ENCODE measurements around the gene EXOC6B.
A peak's percentile ranks its signal among the peaks of the same experiment; 100 is the strongest.

Gene EXOC6B

GRCh38 chr2:72750466-72750865, 75.4 kb downstream of the EXOC6B start:
- TF ChIP-seq, protein P1, sequence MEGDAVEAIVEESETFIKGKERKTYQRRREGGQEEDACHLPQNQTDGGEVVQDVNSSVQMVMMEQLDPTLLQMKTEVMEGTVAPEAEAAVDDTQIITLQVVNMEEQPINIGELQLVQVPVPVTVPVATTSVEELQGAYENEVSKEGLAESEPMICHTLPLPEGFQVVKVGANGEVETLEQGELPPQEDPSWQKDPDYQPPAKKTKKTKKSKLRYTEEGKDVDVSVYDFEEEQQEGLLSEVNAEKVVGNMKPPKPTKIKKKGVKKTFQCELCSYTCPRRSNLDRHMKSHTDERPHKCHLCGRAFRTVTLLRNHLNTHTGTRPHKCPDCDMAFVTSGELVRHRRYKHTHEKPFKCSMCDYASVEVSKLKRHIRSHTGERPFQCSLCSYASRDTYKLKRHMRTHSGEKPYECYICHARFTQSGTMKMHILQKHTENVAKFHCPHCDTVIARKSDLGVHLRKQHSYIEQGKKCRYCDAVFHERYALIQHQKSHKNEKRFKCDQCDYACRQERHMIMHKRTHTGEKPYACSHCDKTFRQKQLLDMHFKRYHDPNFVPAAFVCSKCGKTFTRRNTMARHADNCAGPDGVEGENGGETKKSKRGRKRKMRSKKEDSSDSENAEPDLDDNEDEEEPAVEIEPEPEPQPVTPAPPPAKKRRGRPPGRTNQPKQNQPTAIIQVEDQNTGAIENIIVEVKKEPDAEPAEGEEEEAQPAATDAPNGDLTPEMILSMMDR (IDR thresholded peaks at IDR 0.05; ENCODE audit: insufficient read depth, low read depth, low read length, missing control alignments), result no peak
- H3K4me3 ChIP-seq (ENCODE audit: low read depth, low read length), result no peak overlapping the region
- no peak for DNase-seq (ENCODE audit: low read depth)

DNA sequence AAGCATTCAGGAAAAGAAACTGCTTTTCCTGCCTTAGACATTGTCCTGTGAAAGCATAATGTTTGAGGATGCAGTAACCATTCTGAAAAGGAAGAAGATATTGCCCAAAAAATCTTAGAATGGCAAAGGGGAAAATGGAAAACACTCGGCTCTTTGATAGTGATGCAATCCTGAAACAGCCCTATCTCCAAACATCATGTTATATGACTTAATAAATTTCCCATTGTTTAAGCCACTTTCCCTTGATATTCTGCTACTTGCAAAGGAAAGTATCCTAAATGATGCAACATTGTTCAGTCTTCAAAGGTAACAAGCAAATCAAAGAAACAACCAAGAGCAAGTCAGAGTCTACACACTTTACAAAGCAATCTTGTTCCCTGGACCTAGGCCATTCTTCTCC, 78.5 kb downstream of the EXOC6B start:
- no peak for DNase-seq (ENCODE audit: low read depth)
- H3K4me3 ChIP-seq (ENCODE audit: low read depth, low read length), result no peak overlapping the region
- TF ChIP-seq, protein P1 (IDR thresholded peaks at IDR 0.05; ENCODE audit: insufficient read depth, low read depth, low read length, missing control alignments), result no peak

DNA sequence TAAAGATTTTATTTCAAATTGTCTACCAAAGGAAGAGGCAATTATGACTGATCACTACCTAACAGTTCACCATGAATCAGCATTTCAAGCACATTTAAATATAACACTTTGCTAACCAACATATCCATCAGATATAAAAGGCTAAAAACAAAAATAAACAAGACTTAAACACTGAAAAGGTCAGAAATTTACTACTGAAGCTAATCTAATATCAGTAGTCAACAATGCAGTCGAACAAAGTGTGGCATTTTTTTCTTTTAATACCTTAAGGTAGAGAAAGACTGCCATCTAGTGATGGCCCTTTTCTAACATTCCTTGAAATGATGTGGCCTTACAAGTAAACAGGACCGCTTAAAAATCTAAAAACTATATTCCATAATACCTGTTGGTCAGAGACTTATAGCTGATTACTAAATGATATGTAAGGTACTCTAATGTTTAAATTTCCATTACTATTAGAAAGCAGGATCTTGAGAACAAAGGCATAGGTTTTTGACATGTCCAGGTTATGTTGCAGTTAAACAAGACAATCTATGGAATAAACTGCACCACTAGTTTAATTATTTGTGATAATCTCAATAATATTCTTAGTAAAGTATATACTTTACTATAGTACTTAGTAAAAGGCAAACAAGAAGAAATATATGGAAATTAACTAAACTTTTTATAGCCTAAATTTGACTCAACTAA, 80.0 kb downstream of the EXOC6B start:
- DNase-seq (ENCODE audit: low read depth), result peak; percentile 61
- no peak overlapping the region for H3K4me3 ChIP-seq (ENCODE audit: low read depth, low read length)
- TF ChIP-seq, protein P1 (IDR thresholded peaks at IDR 0.05; ENCODE audit: insufficient read depth, low read depth, low read length, missing control alignments), result peak; percentile 47

DNA sequence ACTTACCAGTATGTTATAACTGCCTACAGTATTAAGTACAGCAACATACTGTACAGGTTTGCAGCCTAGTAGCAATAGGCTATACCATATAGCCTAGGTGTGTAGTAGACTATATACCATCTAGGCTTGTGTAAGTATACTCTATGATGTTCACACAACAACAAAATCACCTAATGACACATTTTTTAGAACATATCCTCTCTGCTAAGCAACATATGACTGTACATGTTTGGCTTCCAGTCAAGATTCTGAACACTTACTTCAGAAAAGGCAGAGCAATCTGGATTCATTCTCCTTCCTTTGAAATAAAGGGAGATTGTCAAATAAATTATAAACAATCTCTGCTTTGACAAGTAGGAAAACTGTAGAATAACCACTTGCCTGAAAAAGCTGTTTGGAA, 81.8 kb downstream of the EXOC6B start:
- H3K4me3 ChIP-seq (ENCODE audit: low read depth, low read length), result no peak overlapping the region
- TF ChIP-seq, protein P1 (IDR thresholded peaks at IDR 0.05; ENCODE audit: insufficient read depth, low read depth, low read length, missing control alignments), result no peak
- DNase-seq (ENCODE audit: low read depth), result no peak

DNA sequence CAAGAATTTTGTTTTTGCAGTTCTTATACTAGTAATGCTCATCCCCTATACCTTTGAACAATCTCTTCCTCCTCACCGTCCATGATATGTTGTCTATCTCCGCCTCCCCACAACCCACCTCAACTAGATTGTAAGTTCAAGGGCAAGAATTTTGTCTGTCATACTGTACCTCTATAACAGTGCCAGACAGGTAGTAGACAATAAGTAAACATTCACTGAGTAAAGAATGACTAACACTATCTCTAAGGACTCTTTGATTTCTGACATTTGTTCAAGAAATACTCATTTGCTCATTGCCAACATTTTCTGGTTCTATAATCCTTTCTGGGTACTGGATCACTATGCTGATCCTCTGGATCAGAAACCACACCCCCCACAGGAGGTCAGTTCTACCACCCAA, 82.4 kb downstream of the EXOC6B start:
- DNase-seq (ENCODE audit: low read depth), result no peak
- H3K4me3 ChIP-seq (ENCODE audit: low read depth, low read length), result no peak overlapping the region
- TF ChIP-seq, protein P1 (IDR thresholded peaks at IDR 0.05; ENCODE audit: insufficient read depth, low read depth, low read length, missing control alignments), result no peak

DNA sequence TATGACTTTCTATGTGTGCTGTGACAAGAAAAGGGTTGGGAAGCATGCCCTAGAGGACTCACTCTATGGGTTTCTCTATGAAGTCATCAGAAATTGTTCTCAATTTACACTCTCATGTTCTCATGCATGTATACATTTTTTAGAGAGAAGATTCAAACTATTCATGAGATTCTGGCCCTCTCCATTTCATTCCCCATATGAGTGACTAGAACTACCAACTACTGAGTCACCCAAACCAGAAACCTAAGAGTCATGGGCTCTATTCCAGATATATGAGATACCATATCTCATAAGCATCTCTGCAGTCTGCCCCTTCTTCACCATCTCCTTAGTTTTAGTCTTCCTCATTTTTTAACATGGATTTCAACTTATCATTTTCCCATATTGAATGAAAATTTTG, 87.7 kb downstream of the EXOC6B start:
- TF ChIP-seq, protein P1 (IDR thresholded peaks at IDR 0.05; ENCODE audit: insufficient read depth, low read depth, low read length, missing control alignments), result no peak
- H3K4me3 ChIP-seq (ENCODE audit: low read depth, low read length), result no peak overlapping the region
- DNase-seq (ENCODE audit: low read depth), result no peak

DNA sequence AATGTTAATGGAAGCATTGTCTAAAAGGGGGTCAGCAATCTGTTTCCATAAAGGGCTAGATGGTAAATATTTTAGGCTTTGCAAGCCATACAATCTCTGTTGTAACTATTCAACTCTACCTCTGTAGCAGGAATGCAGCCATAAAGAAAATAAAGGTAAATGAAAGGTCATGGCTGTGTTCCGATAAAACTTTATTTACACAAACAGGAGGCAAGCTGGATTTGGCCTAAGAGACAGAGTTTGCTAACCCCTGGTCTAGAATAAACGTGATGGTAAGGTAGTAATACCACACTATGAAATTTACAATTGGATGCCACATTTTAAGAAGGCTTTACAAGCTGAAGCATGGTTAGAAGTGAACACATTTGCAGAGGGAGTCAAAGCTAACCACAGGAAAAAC, 91.4 kb downstream of the EXOC6B start:
- TF ChIP-seq, protein P1 (IDR thresholded peaks at IDR 0.05; ENCODE audit: insufficient read depth, low read depth, low read length, missing control alignments), result no peak
- no peak for DNase-seq (ENCODE audit: low read depth)

More for the DNA sequence above, 91.4 kb downstream of the EXOC6B start:
- H3K4me3 ChIP-seq (ENCODE audit: low read depth, low read length), result no peak overlapping the region
